Right lobe of liver (tissue), 6 donors: ENCODE measurements around the gene MAP7. TPM values are rescaled to one million over a fixed set of nuclear protein-coding genes. Genes with fewer than 3 reads are reported as not detected.

Experiments
- ATAC-seq, 4 donors: fragments of 200-7000 bp; cut with Tn5 transposase; one replicate each; pipeline ENCODE4 v1.9.1; 2020; ENCODE audit warnings: mild to moderate bottlenecking in 4 of 4, moderate library complexity in 4 of 4
- DNase-seq, 3 donors: peaks; one replicate each; pipeline ENCODE4 v3.0.0-alpha.2; 2020
- H3K27ac ChIP-seq, 3 donors: fragments of 200-600 bp; one replicate each; pipeline ENCODE4 v1.8.0; 2022
- H3K27me3 ChIP-seq, 2 donors: fragments of 200-600 bp; one replicate each; pipeline ENCODE4 v1.8.0; 2022
- H3K36me3 ChIP-seq, 4 donors: fragments of 200-600 bp; sonication (generic) in 1 of 4; one replicate each; pipeline versions ENCODE4 v1.5.1 to v1.8.0; 2017 to 2022; ENCODE audit warnings: control low read depth in 1 of 4
- H3K4me1 ChIP-seq, 4 donors: fragments of 200-600 bp; sonication (generic) in 1 of 4; one replicate each; pipeline versions ENCODE4 v1.5.1 to v1.8.0; 2017 to 2022; ENCODE audit warnings: control low read depth in 1 of 4
- H3K4me3 ChIP-seq, 3 donors: fragments of 200-600 bp; one replicate each; pipeline ENCODE4 v1.8.0; 2022
- H3K9me3 ChIP-seq, 4 donors: fragments of 200-600 bp; sonication (generic) in 1 of 4; one replicate each; pipeline versions ENCODE4 v1.5.1 to v1.8.0; 2017 to 2022; ENCODE audit warnings: control low read depth in 1 of 4
- CTCF ChIP-seq, 4 donors: fragments of 200-600 bp in 3 of 4; fragments of 450-650 bp in 1 of 4; IDR thresholded peaks; one replicate each; pipeline versions ENCODE4 v1.5.1 to v1.8.0; 2016 to 2022; ENCODE audit warnings: antibody characterized with exemption in 4 of 4, mild to moderate bottlenecking in 2 of 4
- POLR2A ChIP-seq: fragments of 450-650 bp; IDR thresholded peaks from one replicate; pipeline ENCODE4 v1.6.1; 2017; ENCODE audit warnings: antibody characterized with exemption, mild to moderate bottlenecking
- WGBS: methylation state at CpG from one replicate; pipeline ENCODE4 v1.1.6; 2018; ENCODE audit warnings: low coverage, low lambda C conversion rate; ENCODE audit not compliant: insufficient coverage; ENCODE audit errors: missing lambda C conversion rate; 5-methylcytosine and 5-hydroxymethylcytosine counted together
- intact Hi-C, 2 donors: fragments of 100-400 bp; cut with DNase I; formaldehyde crosslinking; loops; one replicate each; pipeline versions ENCODE4 v1.11.2 to v1.14.1; 2022
- total RNA-seq, 6 experiments: library from RNA; depleted of rRNA in 2 of 6; stranded (reverse); fragments of >200 nt in 2 of 6; fragmentation: NEBNext Ultra II Directional in 3 of 6; extraction: Animal tissue kit (Norgen Biotek cat#: 25700) in 3 of 6; gene quantifications; one replicate each; pipeline versions ENCODE4 v1.1.0 to v1.2.4, GENCODE V29; 2016 to 2023
- donor health status: DM: no; HTN: yes; CAD: no.
- donor health status: DM: no; HTN: no; CAD: no.
- donor health status: DM: no; HTN: no; CAD: no.
- donor health status: DM: no; HTN: yes; CAD: no.
- donor health status: DM: no; HTN: yes; CAD: no.

MAP7 gene
- total RNA-seq, 6 experiments from 2014 or later, result 14.8 to 20.9 (median 17.9) TPM

GRCh38 chr6:136426627-136427377, 123.4 kb downstream of the MAP7 start:
- DNase-seq, result no peak
- no peak overlapping the region for H3K4me3 ChIP-seq

GRCh38 chr6:136425793-136426192, 124.4 kb downstream of the MAP7 start:
- no peak for TF ChIP-seq CTCF (IDR thresholded peaks at IDR 0.05)
- no peak for TF ChIP-seq POLR2A
- Histone ChIP-seq H3K27me3 (no peaks in the 10 kb centered on the region), H3K4me1 (peaks cover 0 to 11% (median 0%) of the 10 kb centered on the region in 4 donors), H3K4me3 (no peak overlapping the region), H3K36me3 (no peaks in the 10 kb centered on the region), H3K27ac (no peak overlapping the region), H3K9me3 (no peaks in the 10 kb centered on the region)
- intact Hi-C loops, result no loop called here
- 87% methylated on average over 4 of the region's 4 CpGs for WGBS
- DNase-seq, result no peak
- ATAC-seq, result no peak

More at GRCh38 chr6:136426627-136427377, 123.4 kb downstream of the MAP7 start:
- ATAC-seq, result no peak
- intact Hi-C loops, result no loop called here
- no peaks in the 10 kb centered on the region for H3K36me3 ChIP-seq
- WGBS, result 66% methylated on average over 7 of the region's 7 CpGs
- no peak overlapping the region for H3K27ac ChIP-seq
- peaks cover 0 to 11% (median 0%) of the 10 kb centered on the region in 4 donors for H3K4me1 ChIP-seq
- no peaks in the 10 kb centered on the region for H3K9me3 ChIP-seq
- TF ChIP-seq POLR2A, result no peak
- H3K27me3 ChIP-seq, result no peaks in the 10 kb centered on the region

- Histone ChIP-seq H3K9me3 (no peaks in the 10 kb centered on the region), H3K27ac (no peak overlapping the region), H3K36me3 (no peaks in the 10 kb centered on the region), H3K4me3 (no peak overlapping the region), H3K27me3 (no peaks in the 10 kb centered on the region), H3K4me1 (peaks cover 0 to 9% (median 0%) of the 10 kb centered on the region in 4 donors)
- intact Hi-C loops, result no loop called here
- TF ChIP-seq CTCF (IDR thresholded peaks at IDR 0.05), result no peak
- TF ChIP-seq POLR2A, result no peak
- ATAC-seq, result no peak
- no peak for DNase-seq
- 85% methylated on average over 5 of the region's 5 CpGs for WGBS
These were observed 125.3 kb downstream of the MAP7 start for GRCh38 chr6:136424901-136425300.

- no peak for ATAC-seq
- intact Hi-C loops, result no loop called here
- 70% methylated on average over 3 of the region's 3 CpGs for WGBS
These were observed 125.8 kb downstream of the MAP7 start for GRCh38 chr6:136424450-136424849.

More at GRCh38 chr6:136424450-136424849, 125.8 kb downstream of the MAP7 start:
- Histone ChIP-seq H3K9me3 (no peaks in the 10 kb centered on the region), H3K27me3 (no peaks in the 10 kb centered on the region), H3K4me3 (no peak overlapping the region), H3K4me1 (peaks cover 0 to 5% (median 0%) of the 10 kb centered on the region in 4 donors), H3K36me3 (no peaks in the 10 kb centered on the region), H3K27ac (no peak overlapping the region)
- no peak for TF ChIP-seq CTCF (IDR thresholded peaks at IDR 0.05)
- no peak for TF ChIP-seq POLR2A
- DNase-seq, result no peak
